Lung (tissue), 12 donors: ENCODE results near the gene IL34. TPM values are rescaled to one million over a fixed set of nuclear protein-coding genes. Genes with fewer than 3 reads are reported as not detected.

Source experiments
- ATAC-seq: fragments of 200-7000 bp; cut with Tn5 transposase; one replicate; pipeline ENCODE4 v1.9.1; 2020; ENCODE audit warnings: moderate number of reproducible peaks; ENCODE audit not compliant: insufficient read depth, low FRiP score
- DNase-seq, 3 donors: peaks; one replicate each; pipeline ENCODE4 v3.0.0-alpha.2; 2013 to 2017
- H3K27ac ChIP-seq, 2 donors: one replicate each; pipeline ENCODE4 v1.5.1; 2013; ENCODE audit warnings: mild to moderate bottlenecking in 2 of 2, moderate library complexity in 2 of 2, control low read depth in 1 of 2, inconsistent platforms in 1 of 2, low read depth in 1 of 2, low read length in 1 of 2
- H3K27me3 ChIP-seq, 3 donors: one replicate each; pipeline ENCODE4 v1.5.1; 2013; ENCODE audit warnings: low read length in 2 of 3; ENCODE audit not compliant: control insufficient read depth in 3 of 3, insufficient read depth in 3 of 3
- H3K36me3 ChIP-seq, 4 donors: one replicate each; pipeline ENCODE4 v1.5.1; 2013; ENCODE audit warnings: low read length in 4 of 4, mild to moderate bottlenecking in 1 of 4, moderate library complexity in 1 of 4; ENCODE audit not compliant: control insufficient read depth in 4 of 4, insufficient read depth in 4 of 4
- H3K4me1 ChIP-seq, 5 donors: one replicate each; pipeline ENCODE4 v1.5.1; 2013; ENCODE audit warnings: low read length in 5 of 5, mild to moderate bottlenecking in 2 of 5, moderate library complexity in 1 of 5; ENCODE audit not compliant: control insufficient read depth in 5 of 5, insufficient read depth in 5 of 5
- H3K4me3 ChIP-seq: one replicate; pipeline ENCODE4 v1.5.1; 2013; ENCODE audit warnings: mild to moderate bottlenecking, control low read depth, moderate library complexity
- H3K9ac ChIP-seq, 2 donors: one replicate each; pipeline ENCODE4 v1.5.1; 2013; ENCODE audit warnings: low read length in 2 of 2, control low read depth in 1 of 2; ENCODE audit not compliant: insufficient read depth in 1 of 2
- H3K9me3 ChIP-seq, 4 donors: one replicate each; pipeline ENCODE4 v1.5.1; 2013; ENCODE audit warnings: low read length in 3 of 4, mild to moderate bottlenecking in 1 of 4, moderate library complexity in 1 of 4; ENCODE audit not compliant: control insufficient read depth in 4 of 4, insufficient read depth in 3 of 4
- CTCF ChIP-seq: IDR thresholded peaks from 2 replicates; pipeline ENCODE4 v1.5.1; 2012; ENCODE audit warnings: mild to moderate bottlenecking; ENCODE audit errors: control extremely low read depth, extremely low read depth
- WGBS, 2 donors: extraction: QIAGEN DNeasy Blood & Tissue Kit; methylation state at CpG; one replicate each; pipeline ENCODE4 v1.1.7; 2013; 5-methylcytosine and 5-hydroxymethylcytosine counted together
- polyA plus RNA-seq, 2 donors: library from polyadenylated mRNA; stranded (reverse); fragments of 200-250 nt; gene quantifications; one replicate each; pipeline ENCODE4 v1.2.1, GENCODE V29; 2013
- total RNA-seq, 2 donors: library from RNA; depleted of rRNA in 1 of 2; stranded (reverse); fragments of >200 nt in 1 of 2; gene quantifications; one replicate each; pipeline ENCODE4 v1.2.1, GENCODE V29; 2014 to 2021
- donor health status: control.
- donor health status: control.
- donor health status: Bipolar disorder and iron deficiency.
- donor health status: healthy.
- donor health status: DM: yes; HTN: yes; CAD: no.

The IL34 gene
- total and polyA plus RNA-seq, 4 donors: 1.5 to 13.0 (median 7.1) TPM

DNA sequence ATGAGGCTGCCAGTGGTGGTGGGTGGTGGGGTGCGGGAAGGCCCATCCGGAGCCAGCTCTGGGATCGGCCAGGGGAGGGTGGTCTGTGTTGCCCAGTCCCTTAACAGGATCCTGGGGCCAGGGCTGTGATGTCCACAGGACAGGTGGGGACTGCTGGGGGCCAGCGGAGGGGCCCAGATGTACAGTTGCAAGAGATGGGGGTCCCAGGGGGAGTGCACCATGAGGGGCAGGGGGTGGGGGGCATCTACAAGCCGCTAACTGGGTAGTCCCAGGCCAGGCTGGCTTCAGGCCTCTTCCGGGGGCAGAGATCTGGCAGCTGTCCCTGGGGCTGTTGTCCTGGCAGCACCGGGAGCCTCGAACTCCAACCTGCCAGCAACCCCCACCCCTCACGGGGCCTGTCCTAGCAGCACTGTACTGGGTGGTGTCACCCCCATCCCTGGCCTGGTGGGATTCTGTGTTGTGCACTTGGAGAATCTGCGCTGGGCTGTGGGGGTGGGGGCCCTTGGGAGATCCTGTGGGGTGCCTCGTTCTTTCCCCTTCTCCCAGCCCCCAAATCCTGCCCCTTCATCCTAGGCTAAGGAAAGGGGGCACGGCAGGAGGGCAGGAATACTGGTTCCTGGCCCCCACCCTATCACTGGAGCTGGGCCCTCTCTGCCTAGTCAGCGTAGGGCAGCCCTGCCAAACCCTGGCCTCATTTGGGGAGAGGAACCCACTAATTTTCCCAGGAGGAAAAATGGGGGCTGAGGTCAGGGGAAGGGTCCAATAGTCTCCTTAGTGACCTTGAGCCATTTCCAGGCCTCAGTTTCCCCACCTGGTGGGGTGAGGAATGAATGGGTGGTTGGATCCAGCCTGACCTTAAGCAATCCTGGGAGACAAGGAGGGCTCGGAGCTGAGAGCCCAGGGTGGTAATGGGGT lies 38.0 kb downstream of the IL34 start:
- 45 to 74% methylated on average over 14 of the region's 14 CpGs for WGBS, 2 donors
- ATAC-seq (no peak), DNase-seq (no peak)
- TF ChIP-seq CTCF: no peak
- Histone ChIP-seq H3K27ac (peak overlapping the region in 1 of 2 donors; percentile 12), H3K4me3 (peak overlapping the region; percentile 71), H3K36me3 (peaks cover 0 to 16% (median 9%) of the 10 kb centered on the region in 4 donors), H3K27me3 (no peaks in the 10 kb centered on the region), H3K9ac (peak overlapping the region; percentile 37 to 76), H3K9me3 (no peaks in the 10 kb centered on the region), H3K4me1 (peaks cover 17 to 73% (median 54%) of the 10 kb centered on the region in 5 donors)

- Histone ChIP-seq H3K27ac (peak overlapping the region; percentile 69 to 82), H3K9me3 (no peaks in the 10 kb centered on the region), H3K4me1 (peaks cover 17 to 80% (median 60%) of the 10 kb centered on the region in 5 donors), H3K36me3 (peaks cover 0 to 13% (median 7%) of the 10 kb centered on the region in 4 donors), H3K27me3 (no peaks in the 10 kb centered on the region), H3K9ac (peak overlapping the region; percentile 37 to 40), H3K4me3 (peak overlapping the region; percentile 71)
- no peak for TF ChIP-seq CTCF
- 2 to 5% methylated on average over 57 to 90 of the region's 90 CpGs for WGBS, 2 donors
- peak; percentile 1 for ATAC-seq
- peak in 1 of 3 donors; percentile 39 for DNase-seq
These were observed 38.9 kb downstream of the IL34 start for GRCh38 chr16:70685061-70685937.

- ATAC-seq: peak; percentile 49
- H3K9ac ChIP-seq: peak within 1 kb of the TSS; percentile 37 to 55
- H3K4me3 ChIP-seq: peak within 1 kb of the TSS; percentile 71
These were observed 39.6 kb downstream of the IL34 start, which contains the start of gene MTSS2 for GRCh38 chr16:70685938-70686375. Gene MTSS2 (minus strand): TSS chr16:70686053. CDS start chr16:70685791, 262 bp downstream.

More at GRCh38 chr16:70685938-70686375, 39.6 kb downstream of the IL34 start, which contains the start of gene MTSS2:
- TF ChIP-seq CTCF: no peak
- DNase-seq: peak; percentile 93 to 97 (median 94)
- 1 to 2% methylated on average over 21 to 72 of the region's 72 CpGs for WGBS, 2 donors
- H3K4me1 ChIP-seq: peaks cover 24 to 79% (median 55%) of the 10 kb centered on the region in 5 donors
- H3K27me3 ChIP-seq: no peaks in the 10 kb centered on the region
- H3K27ac ChIP-seq: peak within 1 kb of the TSS; percentile 82 to 91
- no peaks in the 10 kb centered on the region for H3K9me3 ChIP-seq
- peaks cover 0 to 10% (median 4%) of the 10 kb centered on the region in 4 donors for H3K36me3 ChIP-seq
